ENCODE results near the gene MRPS15.
A peak's percentile ranks its signal among the peaks of the same experiment; 100 is the strongest.

The MRPS15 gene

GRCh38 chr1:36425791-36426190, 38.4 kb downstream of the MRPS15 start:
- Histone ChIP-seq H3K4me3 (ENCODE audit: low read length in 2 of 2) (no peak overlapping the region), H2AK5ac (ENCODE audit: low read depth, low read length) (no peak overlapping the region), H2BK12ac (ENCODE audit: low read length) (no peak overlapping the region), H3K4me1 (ENCODE audit: control insufficient read depth in 2 of 2, insufficient read depth in 1 of 2, low read depth in 1 of 2, low read length in 2 of 2) (no peaks in the 10 kb centered on the region), H4K91ac (ENCODE audit: low read depth, low read length, poor library complexity) (no peak overlapping the region), H3K4me2 (ENCODE audit: insufficient read depth, low read length, poor library complexity, severe bottlenecking) (no peak overlapping the region), H2BK120ac (ENCODE audit: low read depth, low read length) (no peak overlapping the region), H3K4ac (ENCODE audit: low read length) (no peak overlapping the region), H3K9ac (ENCODE audit: low read depth, low read length, poor library complexity) (no peak overlapping the region), H2BK15ac (ENCODE audit: low read length) (no peak overlapping the region), H3K27me3 (ENCODE audit: control insufficient read depth in 3 of 3, insufficient read depth in 3 of 3, low read depth in 1 of 3, low read length in 3 of 3) (no peaks in the 10 kb centered on the region), H3K27ac (replicated peaks; ENCODE audit: low read length) (no peak overlapping the region), H3K9me3 (replicated peaks in 1 of 2; ENCODE audit: control insufficient read depth in 2 of 2, insufficient read depth in 1 of 2, low read depth in 1 of 2, low read length in 2 of 2) (no peaks in the 10 kb centered on the region), H3K23ac (ENCODE audit: low read depth, low read length, poor library complexity) (no peak overlapping the region), H4K8ac (ENCODE audit: low read depth, low read length) (no peak overlapping the region), H2BK5ac (ENCODE audit: low read length) (no peak overlapping the region), H2AFZ (ENCODE audit: low read length) (no peak overlapping the region), H3K79me1 (ENCODE audit: low read depth, low read length) (no peaks in the 10 kb centered on the region), H3K14ac (ENCODE audit: low read length) (no peak overlapping the region), H3K36me3 (replicated peaks in 1 of 2; ENCODE audit: control insufficient read depth in 2 of 2, insufficient read depth in 2 of 2, low read length in 2 of 2) (peaks cover 3 to 21% of the 10 kb centered on the region in 2 donors), H3K18ac (ENCODE audit: low read length) (no peak overlapping the region)
- DNase-seq (ENCODE audit: low spot score) = no peak
- no CpG with 5 or more reads among the region's 4 CpGs for WGBS, 2 donors (ENCODE audit: extremely low coverage in 2 of 2, insufficient read length in 2 of 2, insufficient replicate concordance in 1 of 2)

DNA sequence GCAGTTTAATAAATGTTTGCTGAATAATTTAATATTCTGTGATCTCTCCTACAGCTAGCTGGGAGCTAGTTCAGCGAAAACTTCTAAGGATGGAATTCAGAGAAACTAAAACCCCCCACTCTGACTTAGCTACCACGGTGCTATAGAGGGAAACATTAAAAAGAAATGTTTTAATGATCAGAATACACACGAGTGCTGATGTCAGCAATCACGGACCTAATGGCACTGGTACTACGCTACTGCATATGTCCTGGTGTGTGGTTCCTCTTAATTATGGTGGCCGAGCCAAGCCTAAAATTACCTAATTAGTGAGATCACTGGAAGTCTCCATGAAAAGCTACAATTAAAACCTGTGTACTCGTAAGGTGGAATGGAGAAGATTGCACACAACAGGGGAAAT, 42.5 kb downstream of the MRPS15 start:
- Histone ChIP-seq H3K14ac (ENCODE audit: low read length) (no peak overlapping the region), H4K8ac (ENCODE audit: low read depth, low read length) (no peak overlapping the region), H3K27ac (replicated peaks; ENCODE audit: low read length) (no peak overlapping the region), H2BK15ac (ENCODE audit: low read length) (no peak overlapping the region), H3K9ac (ENCODE audit: low read depth, low read length, poor library complexity) (no peak overlapping the region), H3K4me3 (ENCODE audit: low read length in 2 of 2) (no peak overlapping the region), H3K9me3 (replicated peaks in 1 of 2; ENCODE audit: control insufficient read depth in 2 of 2, insufficient read depth in 1 of 2, low read depth in 1 of 2, low read length in 2 of 2) (no peaks in the 10 kb centered on the region), H2AK5ac (ENCODE audit: low read depth, low read length) (no peak overlapping the region), H3K4ac (ENCODE audit: low read length) (no peak overlapping the region), H4K91ac (ENCODE audit: low read depth, low read length, poor library complexity) (no peak overlapping the region), H3K4me2 (ENCODE audit: insufficient read depth, low read length, poor library complexity, severe bottlenecking) (no peak overlapping the region), H3K27me3 (ENCODE audit: control insufficient read depth in 3 of 3, insufficient read depth in 3 of 3, low read depth in 1 of 3, low read length in 3 of 3) (no peaks in the 10 kb centered on the region), H3K18ac (ENCODE audit: low read length) (no peak overlapping the region), H3K23ac (ENCODE audit: low read depth, low read length, poor library complexity) (no peak overlapping the region), H3K36me3 (replicated peaks in 1 of 2; ENCODE audit: control insufficient read depth in 2 of 2, insufficient read depth in 2 of 2, low read length in 2 of 2) (peaks cover 7 to 47% of the 10 kb centered on the region in 2 donors), H2BK12ac (ENCODE audit: low read length) (no peak overlapping the region), H3K4me1 (ENCODE audit: control insufficient read depth in 2 of 2, insufficient read depth in 1 of 2, low read depth in 1 of 2, low read length in 2 of 2) (no peaks in the 10 kb centered on the region), H2BK5ac (ENCODE audit: low read length) (no peak overlapping the region), H2BK120ac (ENCODE audit: low read depth, low read length) (no peak overlapping the region), H3K79me1 (ENCODE audit: low read depth, low read length) (no peaks in the 10 kb centered on the region), H2AFZ (ENCODE audit: low read length) (no peak overlapping the region)
- no peak for DNase-seq (ENCODE audit: low spot score)
- no CpG with 5 or more reads among the region's 7 CpGs for whole genome bisulfite sequencing, 2 donors (ENCODE audit: extremely low coverage in 2 of 2, insufficient read length in 2 of 2, insufficient replicate concordance in 1 of 2)

GRCh38 chr1:36420836-36421317, 43.3 kb downstream of the MRPS15 start:
- DNase-seq (ENCODE audit: low spot score) = peak; percentile 80
- Histone ChIP-seq H3K4me2 (ENCODE audit: insufficient read depth, low read length, poor library complexity, severe bottlenecking) (no peak overlapping the region), H3K14ac (ENCODE audit: low read length) (no peak overlapping the region), H3K27ac (replicated peaks; ENCODE audit: low read length) (no peak overlapping the region), H3K4ac (ENCODE audit: low read length) (no peak overlapping the region), H3K9me3 (replicated peaks in 1 of 2; ENCODE audit: control insufficient read depth in 2 of 2, insufficient read depth in 1 of 2, low read depth in 1 of 2, low read length in 2 of 2) (no peaks in the 10 kb centered on the region), H2BK12ac (ENCODE audit: low read length) (no peak overlapping the region), H3K36me3 (replicated peaks in 1 of 2; ENCODE audit: control insufficient read depth in 2 of 2, insufficient read depth in 2 of 2, low read length in 2 of 2) (peaks cover 7 to 51% of the 10 kb centered on the region in 2 donors), H3K27me3 (ENCODE audit: control insufficient read depth in 3 of 3, insufficient read depth in 3 of 3, low read depth in 1 of 3, low read length in 3 of 3) (no peaks in the 10 kb centered on the region), H2AK5ac (ENCODE audit: low read depth, low read length) (no peak overlapping the region), H3K4me1 (ENCODE audit: control insufficient read depth in 2 of 2, insufficient read depth in 1 of 2, low read depth in 1 of 2, low read length in 2 of 2) (no peaks in the 10 kb centered on the region), H3K23ac (ENCODE audit: low read depth, low read length, poor library complexity) (no peak overlapping the region), H3K4me3 (ENCODE audit: low read length in 2 of 2) (no peak overlapping the region), H3K18ac (ENCODE audit: low read length) (no peak overlapping the region), H3K9ac (ENCODE audit: low read depth, low read length, poor library complexity) (no peak overlapping the region), H3K79me1 (ENCODE audit: low read depth, low read length) (no peaks in the 10 kb centered on the region), H2BK15ac (ENCODE audit: low read length) (peak overlapping the region; percentile 34), H2BK5ac (ENCODE audit: low read length) (no peak overlapping the region), H4K8ac (ENCODE audit: low read depth, low read length) (no peak overlapping the region), H2BK120ac (ENCODE audit: low read depth, low read length) (no peak overlapping the region), H4K91ac (ENCODE audit: low read depth, low read length, poor library complexity) (no peak overlapping the region), H2AFZ (ENCODE audit: low read length) (no peak overlapping the region)
- WGBS, 2 donors (ENCODE audit: extremely low coverage in 2 of 2, insufficient read length in 2 of 2, insufficient replicate concordance in 1 of 2) = no CpG with 5 or more reads among the region's 13 CpGs

GRCh38 chr1:36420409-36420808, 43.8 kb downstream of the MRPS15 start:
- no peaks in the 10 kb centered on the region for H3K4me1 ChIP-seq (ENCODE audit: control insufficient read depth in 2 of 2, insufficient read depth in 1 of 2, low read depth in 1 of 2, low read length in 2 of 2)
- no peak overlapping the region for H3K4me2 ChIP-seq (ENCODE audit: insufficient read depth, low read length, poor library complexity, severe bottlenecking)
- H2BK120ac ChIP-seq (ENCODE audit: low read depth, low read length) = no peak overlapping the region
- H3K79me1 ChIP-seq (ENCODE audit: low read depth, low read length) = no peaks in the 10 kb centered on the region
- H4K91ac ChIP-seq (ENCODE audit: low read depth, low read length, poor library complexity) = no peak overlapping the region
- no peak overlapping the region for H2AK5ac ChIP-seq (ENCODE audit: low read depth, low read length)
- H3K4ac ChIP-seq (ENCODE audit: low read length) = no peak overlapping the region
- H2BK15ac ChIP-seq (ENCODE audit: low read length) = no peak overlapping the region
- no CpG with 5 or more reads among the region's 5 CpGs for WGBS, 2 donors (ENCODE audit: extremely low coverage in 2 of 2, insufficient read length in 2 of 2, insufficient replicate concordance in 1 of 2)
- peaks cover 7 to 54% of the 10 kb centered on the region in 2 donors for H3K36me3 ChIP-seq (replicated peaks in 1 of 2; ENCODE audit: control insufficient read depth in 2 of 2, insufficient read depth in 2 of 2, low read length in 2 of 2)
- no peak overlapping the region for H3K9ac ChIP-seq (ENCODE audit: low read depth, low read length, poor library complexity)
- DNase-seq (ENCODE audit: low spot score) = no peak
- no peak overlapping the region for H2BK12ac ChIP-seq (ENCODE audit: low read length)
- no peak overlapping the region for H3K18ac ChIP-seq (ENCODE audit: low read length)
- no peak overlapping the region for H3K27ac ChIP-seq (replicated peaks; ENCODE audit: low read length)
- no peak overlapping the region for H2AFZ ChIP-seq (ENCODE audit: low read length)
- H3K27me3 ChIP-seq (ENCODE audit: control insufficient read depth in 3 of 3, insufficient read depth in 3 of 3, low read depth in 1 of 3, low read length in 3 of 3) = no peaks in the 10 kb centered on the region
- no peak overlapping the region for H3K14ac ChIP-seq (ENCODE audit: low read length)
- H3K23ac ChIP-seq (ENCODE audit: low read depth, low read length, poor library complexity) = no peak overlapping the region
- H2BK5ac ChIP-seq (ENCODE audit: low read length) = no peak overlapping the region
- no peak overlapping the region for H3K4me3 ChIP-seq (ENCODE audit: low read length in 2 of 2)
- H3K9me3 ChIP-seq (replicated peaks in 1 of 2; ENCODE audit: control insufficient read depth in 2 of 2, insufficient read depth in 1 of 2, low read depth in 1 of 2, low read length in 2 of 2) = no peaks in the 10 kb centered on the region
- H4K8ac ChIP-seq (ENCODE audit: low read depth, low read length) = no peak overlapping the region

Data from neuronal stem cell (in vitro differentiated cells).